AG09309 (cell line): ENCODE results near the gene CNTNAP2.

Experiments used
- DNase-seq: peaks from one replicate; pipeline ENCODE4 v3.0.0-alpha.2; 2010; ENCODE audit warnings: low read depth
- H3K4me3 ChIP-seq: 2 replicates; pipeline ENCODE4 v1.5.1; 2011; ENCODE audit warnings: mild to moderate bottlenecking, low read depth, low read length, moderate library complexity; ENCODE audit not compliant: control insufficient read depth
- CTCF ChIP-seq: IDR thresholded peaks from 2 replicates; pipeline ENCODE4 v1.5.1; 2011; ENCODE audit warnings: mild to moderate bottlenecking, low read depth, low read length, inconsistent platforms; ENCODE audit not compliant: insufficient read depth, control insufficient read depth; ENCODE audit errors: missing control alignments

CNTNAP2 gene

GRCh38 chr7:147443942-147444341 lies 1327.3 kb downstream of the CNTNAP2 start:
- DNase-seq = no peak
- no peak overlapping the region for H3K4me3 ChIP-seq
- TF ChIP-seq CTCF = no peak

GRCh38 chr7:147452816-147453215 lies 1336.2 kb downstream of the CNTNAP2 start:
- H3K4me3 ChIP-seq = no peak overlapping the region
- DNase-seq = no peak
- no peak for TF ChIP-seq CTCF

GRCh38 chr7:147465223-147465622 lies 1348.6 kb downstream of the CNTNAP2 start:
- no peak overlapping the region for H3K4me3 ChIP-seq
- DNase-seq = no peak
- no peak for TF ChIP-seq CTCF

GRCh38 chr7:147472556-147472955 lies 1356.0 kb downstream of the CNTNAP2 start:
- DNase-seq = no peak

GRCh38 chr7:147474862-147475261 lies 1358.3 kb downstream of the CNTNAP2 start:
- no peak for DNase-seq
- TF ChIP-seq CTCF = no peak
- no peak overlapping the region for H3K4me3 ChIP-seq

More at GRCh38 chr7:147472556-147472955, 1356.0 kb downstream of the CNTNAP2 start:
- TF ChIP-seq CTCF = no peak
- no peak overlapping the region for H3K4me3 ChIP-seq

- TF ChIP-seq CTCF = no peak
- no peak for DNase-seq
- H3K4me3 ChIP-seq = no peak overlapping the region
Measured at GRCh38 chr7:147477526-147477925, 1360.9 kb downstream of the CNTNAP2 start.

GRCh38 chr7:147478796-147479195 lies 1362.2 kb downstream of the CNTNAP2 start:
- no peak for DNase-seq
- no peak for TF ChIP-seq CTCF
- H3K4me3 ChIP-seq = no peak overlapping the region
